Measurements from ENCODE around the gene PRR5.

GRCh38 chr22:44676441-44677352 is 25.3 kb upstream of the PRR5 start:
- no peak for TF ChIP-seq POLR2AphosphoS5 (IDR thresholded peaks at IDR 0.05; ENCODE audit: borderline replicate concordance, low read depth, low read length)
- no peak for TF ChIP-seq FOXP2 (optimal IDR thresholded peaks at IDR 0.05; ENCODE audit: control extremely low read depth, extremely low read length, insufficient read depth)
- TF ChIP-seq EZH2 (IDR thresholded peaks at IDR 0.05) = no peak
